Measurements from ENCODE around the gene PIEZO1.
"Not testable (repeated sequence)": the region's sequence is repeated elsewhere in the genome, so short reads cannot be mapped to it uniquely, and the experiment has no call there.

Gene PIEZO1

DNA sequence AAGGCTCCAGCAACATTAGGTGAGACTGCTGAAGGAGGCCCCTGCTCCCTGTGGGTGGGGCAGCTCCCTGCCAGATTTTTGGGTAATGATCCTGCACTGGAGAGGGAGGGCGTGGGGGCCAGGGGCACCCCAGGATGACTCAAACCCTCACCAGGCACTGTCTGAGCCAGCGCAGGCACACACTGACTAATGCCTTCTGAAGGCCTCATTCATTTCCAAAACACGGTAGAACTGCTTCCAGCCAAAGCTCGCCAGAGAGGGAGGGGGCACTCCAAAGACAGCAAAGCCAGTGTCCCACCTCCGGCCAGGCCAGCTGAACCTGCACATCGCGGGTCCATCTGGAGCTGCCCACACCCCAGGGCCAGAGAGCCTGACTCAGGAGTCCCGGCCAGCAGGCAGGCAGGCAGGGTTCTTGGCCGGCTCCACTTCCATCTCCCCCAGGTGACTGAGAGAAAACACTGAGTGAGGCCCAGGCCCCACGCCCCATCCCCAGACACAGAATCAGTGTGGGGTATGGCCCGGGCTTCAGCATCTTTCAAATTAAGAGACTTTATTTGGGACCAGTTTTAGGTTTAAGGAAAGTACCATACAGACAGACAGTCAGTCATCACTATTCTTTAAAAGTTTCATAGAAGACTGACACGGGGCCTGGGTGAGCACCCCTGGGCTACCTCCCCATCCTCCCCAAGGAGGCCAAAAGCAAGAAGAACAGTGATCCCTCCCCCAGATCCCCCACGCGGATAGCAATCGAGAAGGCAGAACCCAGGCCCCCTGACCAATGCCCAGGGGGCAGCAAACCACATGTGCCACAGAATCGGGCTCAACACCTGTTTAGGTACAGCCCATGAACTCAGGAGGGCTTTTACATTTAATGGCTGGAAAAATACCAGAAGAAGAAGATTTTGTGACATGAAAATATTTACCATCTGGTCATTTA, 2.3 kb downstream of the PIEZO1 start:
- peak; percentile 90 for DNase-seq (ENCODE audit: low spot score)

DNA sequence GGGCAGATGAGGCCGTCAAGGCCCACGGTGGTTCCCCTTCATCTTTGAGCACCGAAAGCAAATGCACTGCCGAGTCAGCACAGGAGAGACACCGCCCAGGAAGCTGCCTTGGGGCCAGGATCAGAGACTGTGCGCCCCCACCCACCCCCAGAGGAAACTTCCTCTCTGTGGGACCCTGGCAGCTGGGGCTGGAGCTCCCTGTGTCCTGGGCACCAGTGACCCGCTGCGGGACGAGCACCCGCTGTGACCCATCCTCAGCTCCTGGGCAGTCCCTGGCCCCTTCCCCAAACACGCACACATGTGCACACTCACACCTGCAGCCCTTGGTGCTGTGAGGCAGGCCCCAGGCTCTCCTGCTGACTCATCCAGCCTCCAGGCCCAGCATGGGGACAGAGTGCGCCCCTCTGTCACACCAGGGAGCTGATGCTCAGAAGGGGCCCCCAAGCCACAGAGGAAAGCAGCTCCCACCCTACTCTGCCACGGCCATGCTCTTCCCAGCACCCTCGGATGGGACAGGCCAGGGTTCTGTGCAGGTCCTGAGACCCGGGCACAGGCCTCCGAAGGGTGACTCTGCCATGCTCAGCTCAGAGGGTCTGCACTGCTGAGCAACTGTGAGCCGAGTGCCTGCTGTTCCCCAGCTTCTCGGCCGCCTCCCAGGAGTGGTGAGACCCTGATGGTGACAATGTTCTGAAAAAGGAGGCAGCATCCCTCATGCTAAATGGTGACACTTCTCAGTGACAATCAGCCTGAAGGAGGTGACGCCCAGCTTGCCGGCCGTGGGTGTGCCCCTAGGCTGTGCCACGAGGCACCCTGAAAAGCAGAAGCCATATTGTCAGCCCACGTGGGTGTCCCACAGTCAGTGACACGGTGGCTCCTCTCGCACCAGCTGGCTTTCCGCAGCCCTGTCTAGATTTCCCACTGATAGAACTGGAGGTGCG, 3.6 kb downstream of the PIEZO1 start:
- no peak for DNase-seq (ENCODE audit: low spot score)

DNA sequence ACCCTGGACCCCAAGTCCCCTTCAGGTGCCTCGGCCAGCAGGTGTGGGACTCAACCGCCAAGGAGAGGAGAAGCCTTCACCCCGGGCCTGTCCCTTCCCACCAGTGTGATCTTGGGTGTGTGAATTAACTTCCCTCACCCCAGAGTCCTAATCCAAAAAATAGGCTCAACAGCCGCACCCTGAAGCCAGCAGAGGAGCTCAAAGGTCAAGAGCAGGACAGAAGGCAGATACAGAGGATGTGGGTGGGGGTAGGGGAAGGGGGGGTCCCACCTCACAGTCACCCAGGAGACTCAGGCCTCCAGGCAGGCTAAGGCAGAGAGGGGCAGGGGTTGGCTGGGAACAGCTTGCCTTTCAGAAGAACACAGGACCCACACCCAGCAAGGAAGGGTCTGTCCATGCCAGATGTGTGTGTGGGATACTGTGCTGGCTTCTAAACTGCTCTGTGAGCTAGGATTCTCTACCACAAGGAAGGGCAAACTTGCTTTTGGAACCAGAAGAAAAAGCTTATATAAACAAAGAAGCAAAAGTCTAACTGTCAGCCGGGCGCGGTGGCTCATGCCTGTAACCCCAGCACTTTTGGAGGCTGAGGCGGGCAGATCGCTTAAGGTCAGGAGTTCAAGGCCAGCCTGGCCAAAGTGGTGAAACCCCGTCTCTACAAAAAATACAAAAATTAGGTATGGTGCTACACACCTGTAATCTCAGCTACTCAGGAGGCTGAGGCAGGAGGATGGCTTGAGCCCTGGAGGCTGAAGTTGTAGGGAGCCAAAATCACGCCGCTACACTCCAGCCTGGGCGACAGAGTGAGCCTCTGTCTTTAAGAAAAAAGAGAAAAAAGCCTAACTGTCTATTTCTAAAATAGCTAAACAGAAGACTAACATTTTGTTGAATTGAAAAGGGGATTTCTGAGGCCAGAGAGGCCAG, 4.6 kb downstream of the PIEZO1 start:
- no peak for DNase-seq (ENCODE audit: low spot score)

DNA sequence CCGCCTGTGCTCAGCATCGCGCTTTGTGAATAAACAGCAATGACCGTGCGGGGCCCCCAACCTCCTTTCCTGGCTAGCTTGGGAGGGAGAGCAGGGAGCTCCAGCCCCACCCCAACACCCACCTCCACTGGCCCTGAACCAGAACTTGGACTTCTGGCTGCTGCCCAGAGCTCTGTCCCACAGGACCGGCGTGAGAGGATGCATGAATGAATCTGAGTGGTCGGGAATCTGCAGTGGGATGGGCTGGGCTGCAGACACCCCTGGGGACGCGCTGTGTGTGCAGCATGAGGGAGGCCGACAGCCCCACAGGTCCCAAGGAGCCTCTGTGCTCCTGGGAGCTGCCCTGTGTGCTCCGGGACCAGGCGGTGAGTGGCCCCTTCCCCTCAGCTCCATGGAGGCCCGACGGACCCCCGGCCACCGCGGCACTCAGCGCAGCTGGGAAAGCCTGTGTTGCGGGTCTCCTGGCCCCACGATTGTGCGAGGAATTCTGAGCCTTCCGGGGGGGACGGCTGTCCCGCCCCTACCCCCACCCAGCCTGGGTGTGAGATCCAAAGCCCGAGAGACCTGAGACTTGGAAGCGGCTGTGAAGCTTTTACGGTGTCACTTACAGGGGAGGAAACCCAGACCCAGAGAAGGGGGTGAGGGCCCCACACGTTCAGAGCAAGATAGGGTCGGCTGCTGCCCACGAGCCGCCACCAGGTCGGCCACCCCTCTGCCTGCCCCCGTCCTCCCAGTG, 5.4 kb downstream of the PIEZO1 start:
- no peak for DNase-seq (ENCODE audit: low spot score)

DNA sequence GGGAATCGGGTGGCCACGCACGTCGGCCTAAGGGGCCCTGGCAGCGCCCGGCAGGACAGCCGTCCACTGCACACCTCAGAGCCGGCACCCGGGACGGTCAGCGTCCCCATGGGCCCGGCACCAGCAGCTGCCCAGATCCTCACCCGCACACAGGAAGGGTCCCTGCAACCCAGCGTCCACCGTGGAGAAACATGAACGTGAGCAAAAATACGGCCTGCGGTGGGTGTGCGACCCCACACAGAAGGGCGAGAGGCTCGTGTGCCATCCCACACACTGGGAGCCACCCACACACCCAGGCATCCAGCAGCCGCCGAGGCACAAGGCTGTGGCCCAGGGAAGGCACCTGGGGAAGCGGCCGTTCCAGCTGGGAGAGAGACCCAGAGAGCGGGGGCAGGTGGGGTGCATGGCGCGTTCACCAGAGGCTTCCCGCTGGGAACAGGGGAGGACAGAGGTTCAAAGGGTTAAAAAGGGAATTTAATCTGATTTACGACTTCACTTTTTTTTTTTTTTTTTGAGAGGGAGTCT, 6.4 kb downstream of the PIEZO1 start:
- no peak for DNase-seq (ENCODE audit: low spot score)

DNA sequence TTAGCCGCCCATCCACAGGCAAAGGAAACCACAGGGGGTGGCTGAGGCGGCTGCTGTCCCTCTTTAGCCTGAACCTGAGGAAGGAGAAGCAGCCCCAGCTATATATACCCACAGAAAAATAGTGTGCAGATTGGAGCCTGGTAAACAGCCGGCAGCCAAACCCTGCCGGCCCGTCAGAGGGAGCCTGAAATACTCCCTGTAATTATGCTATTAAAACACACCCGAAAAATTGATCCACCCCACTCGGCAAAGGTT, 6.8 kb downstream of the PIEZO1 start:
- no peak for DNase-seq (ENCODE audit: low spot score)

DNA sequence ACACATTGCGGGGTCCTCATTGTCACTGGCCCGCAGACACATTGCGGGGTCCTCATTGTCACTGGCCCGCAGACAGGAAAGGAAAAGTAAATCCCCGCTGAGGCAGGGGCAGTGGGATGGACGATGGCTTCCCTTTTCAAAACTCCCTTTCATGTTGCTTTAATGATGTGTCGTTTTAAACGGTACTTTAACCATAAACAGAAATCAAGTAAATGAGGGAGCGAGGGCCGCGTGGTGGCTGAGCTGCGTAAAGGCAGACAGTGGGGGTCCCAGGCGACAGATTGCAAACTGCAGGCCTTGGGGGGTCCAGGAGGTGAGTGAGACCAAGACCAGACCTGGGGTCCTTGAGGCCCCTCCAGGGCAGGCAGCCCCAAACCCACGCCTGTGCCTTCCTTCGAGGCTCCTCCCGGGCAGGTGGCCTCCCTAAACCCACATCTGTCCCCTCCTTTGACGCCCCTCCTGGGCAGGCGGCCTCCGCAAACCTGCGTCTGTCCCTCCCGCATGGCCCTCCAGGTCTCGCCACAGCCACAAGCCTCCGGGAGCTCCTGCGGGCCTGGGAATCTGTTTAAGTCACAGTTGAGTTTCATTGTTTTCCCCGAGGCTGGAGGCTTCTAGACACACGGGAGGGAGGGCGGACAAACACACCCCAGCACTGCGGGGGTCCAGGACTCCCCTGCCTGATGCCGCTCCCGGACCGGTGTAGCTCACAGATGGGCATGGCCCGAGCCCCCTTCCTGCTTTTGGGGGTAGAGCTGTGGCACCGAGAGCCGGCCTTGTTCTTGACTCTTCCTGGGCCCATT, 7.3 kb downstream of the PIEZO1 start:
- no peak for DNase-seq (ENCODE audit: low spot score)

DNA sequence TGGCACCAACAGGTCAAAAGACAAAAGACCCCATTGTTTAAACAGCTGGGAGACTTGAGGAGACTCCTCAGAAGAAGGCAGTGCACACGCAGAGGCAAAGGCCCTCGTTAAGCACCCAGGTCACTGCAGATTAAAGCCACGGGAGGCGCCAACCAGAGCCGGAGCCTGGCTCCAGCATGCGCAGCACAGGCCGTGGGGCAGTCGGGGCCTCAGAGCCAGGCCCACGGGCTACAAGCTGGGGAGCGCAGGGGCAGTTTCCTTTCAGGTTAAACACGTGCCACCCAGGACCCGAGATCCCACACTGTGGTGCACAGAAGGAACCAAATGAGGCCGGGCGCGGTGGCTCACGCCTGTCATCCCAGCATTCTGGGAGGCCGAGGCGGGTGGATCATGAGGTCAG, 9.2 kb downstream of the PIEZO1 start:
- no peak for DNase-seq (ENCODE audit: low spot score)

DNA sequence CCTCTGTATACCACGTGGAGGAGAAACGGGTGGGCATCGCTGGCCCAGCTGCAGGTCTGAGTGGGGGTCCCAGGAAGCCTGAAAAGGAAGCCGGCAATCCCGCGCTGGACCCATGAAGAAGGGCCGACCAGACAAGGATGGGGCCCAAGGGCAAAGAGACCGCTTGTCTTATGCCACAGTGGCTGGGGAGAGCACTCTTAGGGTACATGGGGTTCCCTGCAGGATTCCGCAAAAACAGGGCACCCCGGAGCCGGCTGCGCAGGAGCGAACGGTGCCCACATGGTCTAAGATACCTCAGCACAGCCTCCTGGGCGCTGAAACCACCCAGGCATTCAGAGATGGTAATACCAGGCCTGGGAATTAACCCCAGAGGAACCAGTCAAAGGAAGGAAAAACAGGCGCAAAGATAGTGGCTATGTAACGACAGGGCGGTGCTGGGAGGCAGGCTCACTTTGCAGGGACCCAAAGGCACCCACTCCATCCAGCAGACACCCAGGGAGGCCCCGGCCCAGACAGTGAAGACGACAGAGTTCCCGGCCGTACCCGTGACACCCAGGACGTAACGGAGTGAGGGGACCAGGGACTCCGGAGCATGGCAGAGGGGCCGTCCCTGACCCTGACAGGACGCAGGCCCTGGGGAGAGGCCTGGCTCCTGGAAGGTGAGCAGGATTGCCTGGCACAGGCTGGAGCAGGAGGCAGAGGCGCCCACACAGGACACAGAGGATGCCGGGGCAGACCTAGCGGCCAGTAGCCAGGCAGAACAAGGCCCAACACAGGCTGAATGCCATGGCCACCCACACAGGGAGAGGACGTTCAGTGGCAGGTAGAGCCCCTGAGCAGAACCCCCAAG, 10.3 kb downstream of the PIEZO1 start:
- no peak for DNase-seq (ENCODE audit: low spot score)

DNA sequence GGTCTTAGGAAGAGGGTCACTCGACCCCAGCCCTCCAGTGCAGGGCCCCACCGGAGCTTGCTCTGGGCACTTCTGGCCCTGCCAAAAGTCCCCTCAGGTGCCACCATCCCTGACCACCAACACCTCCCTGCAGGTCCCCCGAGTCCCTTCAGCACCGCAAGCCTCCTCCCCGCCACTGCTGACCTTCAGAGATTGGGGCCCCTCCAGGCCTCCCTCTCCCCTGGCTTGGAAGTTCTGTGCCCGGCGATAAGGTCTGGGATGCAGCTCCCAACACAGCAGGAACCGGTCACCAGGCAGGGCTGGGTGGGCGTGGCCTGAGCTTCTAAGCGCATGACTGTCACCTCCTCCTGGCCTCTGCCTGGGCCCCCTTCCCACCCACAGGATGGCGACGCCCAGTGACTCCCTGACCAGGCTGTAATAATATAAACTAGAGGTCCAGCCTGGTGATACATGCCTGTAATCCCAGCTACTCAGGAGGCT, 11.2 kb downstream of the PIEZO1 start:
- peak; percentile 59 for DNase-seq (ENCODE audit: low spot score)

DNA sequence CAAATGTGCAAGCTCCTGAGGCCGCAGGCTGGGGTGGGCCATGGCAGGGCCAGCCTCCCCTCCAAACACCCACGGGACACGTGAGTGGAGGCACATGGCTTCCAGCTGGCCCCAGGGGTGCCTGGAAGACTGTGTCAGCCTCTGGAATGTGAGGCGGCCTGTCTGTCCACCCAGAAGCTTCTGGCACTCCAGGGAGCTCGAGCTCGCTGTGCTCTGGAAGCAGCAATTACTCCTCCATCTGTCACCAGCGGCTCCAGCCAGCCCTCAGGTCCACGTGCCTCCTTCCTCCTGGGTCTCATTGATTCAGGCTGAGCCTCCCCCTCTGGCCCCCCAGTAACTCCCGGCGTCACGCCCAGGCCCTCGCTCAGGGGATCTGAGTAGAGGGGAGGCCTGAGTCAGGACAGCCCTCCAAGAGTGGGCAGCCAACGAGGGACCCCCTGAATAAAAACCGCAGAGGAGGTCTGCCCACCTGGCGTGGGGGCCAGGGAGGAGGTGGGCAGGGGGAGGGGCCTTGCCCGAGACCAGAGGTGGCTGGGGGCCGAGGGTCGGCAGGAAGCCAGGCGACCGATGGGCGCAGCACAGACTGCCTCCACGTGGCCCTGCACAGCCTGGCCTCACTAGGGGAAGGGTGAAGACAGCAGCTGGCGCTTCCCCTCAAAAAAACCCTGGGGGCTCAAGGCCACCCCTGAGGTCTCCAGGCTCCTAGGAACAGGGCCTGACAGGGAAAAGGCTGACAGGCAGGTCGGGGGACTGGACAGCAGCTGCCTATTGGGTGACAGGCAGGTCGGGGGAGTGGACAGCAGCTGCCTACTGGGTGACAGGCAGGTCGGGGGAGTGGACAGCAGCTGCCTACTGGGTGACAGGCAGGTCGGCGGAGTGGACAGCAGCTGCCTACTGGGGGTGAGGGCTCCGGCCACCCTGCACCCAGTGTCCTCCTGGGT, 11.9 kb downstream of the PIEZO1 start:
- peak; percentile 97 for DNase-seq (ENCODE audit: low spot score)

DNA sequence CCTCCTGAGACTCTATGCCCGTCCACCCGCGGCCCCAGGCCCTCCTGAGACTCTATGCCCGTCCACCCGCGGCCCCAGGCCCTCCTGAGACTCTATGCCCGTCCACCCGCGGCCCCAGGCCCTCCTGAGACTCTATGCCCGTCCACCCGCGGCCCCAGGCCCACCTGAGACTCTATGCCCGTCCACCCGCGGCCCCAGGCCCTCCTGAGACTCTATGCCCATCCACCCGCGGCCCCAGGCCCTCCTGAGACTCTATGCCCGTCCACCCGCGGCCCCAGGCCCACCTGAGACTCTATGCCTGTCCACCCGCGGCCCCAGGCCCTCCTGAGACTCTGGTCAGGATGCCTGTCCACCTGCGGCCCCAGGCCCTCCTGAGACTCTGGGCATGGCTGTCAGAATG, 13.2 kb downstream of the PIEZO1 start:
- DNase-seq (ENCODE audit: low spot score) = not testable (repeated sequence)

DNA sequence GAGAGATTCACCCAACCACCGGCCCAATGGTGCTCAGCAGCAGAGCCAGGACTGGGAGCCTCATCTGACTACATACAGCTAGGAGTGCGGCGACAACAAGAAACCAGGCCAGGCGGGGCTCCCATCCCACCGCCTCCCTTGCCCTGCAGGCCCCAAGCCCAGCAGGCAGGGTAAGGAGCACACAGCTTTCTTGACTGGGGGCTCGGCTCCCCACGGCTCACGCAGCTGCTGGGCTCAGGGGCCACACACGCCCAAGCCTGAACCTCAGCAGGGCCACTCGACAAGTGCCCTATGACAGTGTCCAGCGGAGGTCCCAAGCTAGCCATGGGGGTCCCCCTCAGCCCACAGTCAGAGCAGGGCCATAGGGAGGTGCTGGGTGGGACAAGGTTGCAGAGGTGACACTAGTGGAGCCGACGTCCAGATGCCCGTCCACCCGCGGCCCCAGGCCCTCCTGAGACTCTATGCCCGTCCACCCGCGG, 13.7 kb downstream of the PIEZO1 start:
- DNase-seq (ENCODE audit: low spot score) = no peak

DNA sequence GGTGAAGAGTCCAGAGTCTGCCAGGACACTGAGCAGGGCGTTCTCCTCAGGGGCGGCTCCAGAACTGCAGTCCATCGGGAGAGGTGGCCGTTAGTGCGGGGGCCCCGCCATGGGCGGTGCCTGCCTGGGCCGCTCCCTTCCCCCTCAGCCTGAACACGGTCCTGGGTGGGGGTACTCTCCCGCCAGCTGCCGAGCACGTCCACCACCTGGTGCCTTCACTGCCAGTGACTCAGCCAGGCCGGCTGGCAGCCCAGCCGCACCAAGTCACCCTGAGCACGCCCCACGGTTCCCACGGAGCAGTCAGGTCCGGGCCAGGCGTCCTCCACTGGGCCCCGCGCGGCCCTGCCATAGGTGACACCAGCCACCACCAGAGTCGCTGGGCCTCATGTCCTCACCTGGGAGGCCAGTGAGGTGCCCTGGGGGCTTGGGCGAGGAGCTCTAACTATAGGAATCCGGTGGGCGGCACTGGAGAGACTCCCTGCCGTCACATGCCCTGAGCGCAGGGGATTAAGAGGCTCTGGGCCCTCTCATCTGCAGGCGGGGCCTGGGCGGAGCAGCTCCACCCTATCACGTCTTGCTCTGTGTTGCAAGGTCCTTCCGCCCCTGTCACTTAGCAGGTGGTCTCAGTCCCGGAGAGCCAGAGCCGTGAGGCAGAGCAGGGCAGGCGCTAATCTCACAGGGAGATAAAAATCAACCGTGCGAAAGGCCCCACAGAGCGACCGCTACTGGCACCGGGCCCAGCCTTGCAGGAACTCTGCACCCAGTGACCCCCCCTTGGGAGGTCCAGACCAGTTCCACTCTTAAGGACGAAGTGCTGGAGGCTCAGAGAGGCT, 14.3 kb downstream of the PIEZO1 start:
- no peak for DNase-seq (ENCODE audit: low spot score)

DNA sequence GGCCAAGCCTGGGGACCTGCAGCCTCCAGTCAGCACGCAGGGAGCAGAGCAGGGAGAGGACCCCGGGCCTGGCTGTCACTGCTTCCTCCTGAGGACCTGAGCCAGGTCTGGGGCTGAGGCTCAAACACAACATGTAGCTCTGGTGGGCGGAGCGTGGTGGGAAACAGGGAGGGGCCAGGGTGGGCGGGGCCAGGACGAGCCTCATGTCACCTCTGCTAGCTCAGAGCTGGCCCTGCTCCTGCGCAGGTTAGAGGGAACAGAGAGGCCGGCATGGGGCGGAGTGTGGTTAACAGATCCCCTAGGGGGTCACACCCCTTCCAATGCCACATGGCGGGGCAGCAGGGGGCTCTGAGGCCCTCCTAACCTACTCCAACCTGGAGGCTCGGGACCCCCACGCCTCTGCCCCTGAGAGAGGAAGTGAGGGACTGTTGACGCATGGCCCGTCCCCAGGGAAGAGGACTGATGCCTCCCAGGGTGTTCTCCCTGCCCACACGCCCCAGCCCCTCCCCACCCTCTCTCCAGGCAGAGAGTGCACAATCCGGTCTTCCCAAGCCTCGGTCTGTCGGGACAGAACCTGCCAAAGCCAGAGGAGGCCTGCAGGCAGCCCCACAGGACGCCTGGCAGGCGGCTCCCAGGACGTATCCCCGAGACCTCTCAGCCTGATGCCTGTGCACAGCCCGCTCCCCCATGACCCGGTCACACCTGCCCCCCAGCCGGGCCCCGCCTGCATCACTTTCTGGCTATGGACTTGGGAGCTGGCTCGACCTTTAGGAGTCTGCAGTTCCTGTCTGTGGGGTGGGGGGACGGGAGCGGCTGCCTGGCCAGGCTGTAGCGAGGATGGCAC, 15.2 kb downstream of the PIEZO1 start:
- DNase-seq (ENCODE audit: low spot score) = no peak
